ENCODE results near the gene POU6F2.

POU6F2 gene

GRCh38 chr7:39128287-39128843 is 150.7 kb downstream of the POU6F2 start:
- no peak for DNase-seq (ENCODE audit: low read depth in 2 of 2)

- DNase-seq (ENCODE audit: low read depth in 2 of 2): no peak
Measured at GRCh38 chr7:39130274-39130673, 152.6 kb downstream of the POU6F2 start.

DNA sequence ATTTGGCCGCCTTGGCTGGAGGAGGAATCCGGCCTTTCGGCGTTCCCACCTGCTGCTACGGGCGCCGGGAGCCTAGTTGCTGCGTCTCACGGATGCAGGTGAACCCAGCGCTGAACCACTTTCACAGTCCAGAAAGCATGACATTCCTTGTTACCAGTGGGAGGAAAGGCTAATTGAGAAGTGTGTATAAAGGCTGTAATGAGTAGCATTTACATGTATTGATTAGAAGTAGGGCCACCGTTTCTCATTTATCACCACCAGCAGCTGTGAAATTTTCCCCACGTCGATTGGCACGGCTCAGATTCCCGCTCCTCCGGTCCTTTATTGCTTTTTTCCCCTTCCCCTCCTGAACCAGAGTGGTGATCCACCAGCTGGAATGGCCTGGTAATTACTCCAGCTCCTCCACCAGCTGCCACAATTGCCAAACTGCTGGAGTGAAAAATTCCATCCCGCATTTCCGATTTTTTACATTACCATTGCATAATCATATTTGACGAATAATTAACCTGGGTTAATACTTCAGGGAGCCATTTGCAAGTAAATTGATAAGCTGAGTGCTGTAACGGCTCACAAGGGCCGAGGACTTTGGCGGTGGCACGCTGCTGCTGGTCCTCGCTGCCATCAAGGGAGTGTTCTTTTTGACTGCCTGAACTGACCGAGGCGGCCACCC is 153.3 kb downstream of the POU6F2 start:
- no peak for DNase-seq (ENCODE audit: low read depth in 2 of 2)

DNA sequence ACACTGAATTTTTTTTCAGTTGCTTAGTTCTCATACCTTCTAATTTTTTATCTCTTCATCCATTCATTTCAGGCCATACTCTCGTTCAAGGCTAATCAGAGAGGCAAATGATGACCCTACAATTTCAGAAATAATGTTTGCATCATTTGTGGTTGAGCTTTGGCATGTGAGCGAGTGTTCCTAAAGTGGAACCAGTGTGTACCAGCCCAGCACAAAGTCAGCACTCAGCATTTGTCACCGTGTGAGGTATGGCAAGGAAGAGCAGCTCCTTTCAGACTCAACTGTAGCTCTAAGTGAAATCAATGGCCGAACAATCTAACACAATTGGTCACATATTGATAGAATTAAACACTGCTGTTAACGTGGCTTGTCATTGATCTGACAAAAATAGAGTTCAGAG is 154.6 kb downstream of the POU6F2 start:
- no peak for DNase-seq (ENCODE audit: low read depth in 2 of 2)

GRCh38 chr7:39133088-39133487 is 155.4 kb downstream of the POU6F2 start:
- DNase-seq (ENCODE audit: low read depth in 2 of 2): no peak

DNA sequence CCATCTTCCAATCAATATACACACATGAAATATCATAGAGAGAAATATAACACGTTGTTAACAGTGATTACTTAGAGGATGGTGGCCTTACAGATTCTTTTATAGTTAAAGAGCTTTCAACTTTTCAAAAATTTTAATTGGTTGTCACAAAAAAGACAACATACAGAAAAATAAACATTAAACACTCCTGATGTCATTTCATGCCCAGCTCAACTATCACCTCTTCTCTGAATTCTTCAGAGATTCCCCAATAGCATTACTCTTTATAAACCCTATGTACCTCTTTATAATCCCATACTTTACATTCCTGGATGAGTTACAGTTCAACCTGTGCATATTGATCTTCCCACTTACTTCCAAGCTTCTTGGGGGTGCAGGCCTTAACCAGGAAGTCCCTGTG is 159.8 kb downstream of the POU6F2 start:
- DNase-seq (ENCODE audit: low read depth in 2 of 2): no peak

GRCh38 chr7:39142750-39143149 is 165.0 kb downstream of the POU6F2 start:
- no peak for DNase-seq (ENCODE audit: low read depth in 2 of 2)

DNA sequence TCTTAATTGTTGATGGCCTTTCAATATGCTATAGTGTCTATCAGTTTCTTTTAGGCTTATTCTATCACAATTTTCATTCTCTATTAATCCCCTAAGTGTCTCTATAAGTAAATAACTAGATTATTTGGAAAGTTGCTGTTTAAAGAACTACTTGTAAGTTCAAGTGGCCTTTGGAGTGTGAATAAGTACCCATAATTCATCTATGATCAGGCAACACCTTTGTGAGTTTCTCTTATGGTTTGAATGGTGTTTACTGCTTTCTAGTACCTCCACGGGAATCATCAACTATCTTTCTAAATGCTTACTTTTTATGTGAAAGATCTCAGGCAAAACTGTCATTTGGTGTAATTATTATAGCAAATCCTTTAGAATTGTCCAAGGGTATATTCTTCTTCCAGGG is 166.7 kb downstream of the POU6F2 start:
- DNase-seq (ENCODE audit: low read depth in 2 of 2): no peak

- no peak for DNase-seq (ENCODE audit: low read depth in 2 of 2)
Measured at GRCh38 chr7:39145283-39145682, 167.6 kb downstream of the POU6F2 start.

DNA sequence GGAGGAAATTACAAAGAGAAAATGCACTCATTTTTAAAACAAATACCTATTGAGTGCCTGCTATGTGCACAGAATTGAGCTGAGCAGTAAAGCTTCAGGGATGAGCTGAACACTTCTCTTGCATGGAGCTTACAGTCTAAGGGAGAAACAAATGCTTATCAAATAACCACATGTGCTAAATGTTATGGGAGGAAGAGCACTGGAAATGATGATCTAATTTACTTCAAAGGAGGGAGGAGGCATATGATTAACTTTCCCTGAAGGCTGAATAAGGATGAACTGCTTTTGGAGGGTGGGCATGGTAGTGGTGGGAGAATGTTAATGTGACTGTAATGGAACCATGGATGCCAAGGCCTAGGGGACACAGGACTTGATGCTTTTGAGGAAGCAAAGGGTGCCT is 168.2 kb downstream of the POU6F2 start:
- no peak for DNase-seq (ENCODE audit: low read depth in 2 of 2)

DNA sequence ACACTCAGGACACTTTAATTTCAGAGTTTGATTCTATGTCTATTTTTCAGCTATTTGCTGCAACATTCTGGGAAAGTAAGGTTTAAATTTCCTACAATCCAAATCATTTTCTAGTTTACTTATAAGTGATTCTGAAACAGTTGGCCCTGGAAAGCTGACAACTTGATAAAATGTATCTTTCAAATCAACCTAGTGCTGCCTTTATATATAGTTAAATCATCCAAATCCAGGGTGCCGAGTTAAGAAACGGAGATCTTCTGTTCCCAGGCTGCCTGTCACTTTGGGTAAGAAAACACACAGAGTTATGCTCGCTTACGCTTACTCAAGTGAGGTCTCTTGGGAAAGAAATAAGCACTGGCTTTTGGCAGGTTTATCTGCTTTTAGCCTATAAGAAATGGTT is 175.0 kb downstream of the POU6F2 start:
- no peak for DNase-seq (ENCODE audit: low read depth in 2 of 2)

GRCh38 chr7:39153113-39153512 is 175.4 kb downstream of the POU6F2 start:
- DNase-seq (ENCODE audit: low read depth in 2 of 2): no peak

GRCh38 chr7:39153647-39154046 is 175.9 kb downstream of the POU6F2 start:
- no peak for DNase-seq (ENCODE audit: low read depth in 2 of 2)

DNA sequence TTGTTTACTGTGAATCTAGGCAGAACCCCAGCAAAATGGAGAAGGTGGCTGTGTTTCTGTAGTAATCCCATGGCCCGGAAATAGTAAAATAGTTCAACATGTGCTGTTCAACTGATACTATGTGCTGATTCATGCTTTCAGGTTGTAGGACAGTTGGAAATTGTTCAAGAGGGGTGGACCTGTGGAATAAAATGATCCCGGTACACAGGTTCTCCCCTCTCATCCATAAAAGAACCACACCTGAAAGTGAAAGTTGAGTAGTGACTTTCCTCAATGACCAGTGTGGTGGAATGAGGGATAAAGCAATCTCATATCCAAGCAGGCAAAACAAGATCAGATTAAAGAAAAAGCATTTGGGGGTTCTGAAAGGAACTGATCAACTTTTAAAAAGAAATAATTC is 177.1 kb downstream of the POU6F2 start:
- no peak for DNase-seq (ENCODE audit: low read depth in 2 of 2)

- no peak for DNase-seq (ENCODE audit: low read depth in 2 of 2)
Measured at GRCh38 chr7:39158367-39158766, 180.7 kb downstream of the POU6F2 start.

- no peak for DNase-seq (ENCODE audit: low read depth in 2 of 2)
Measured at GRCh38 chr7:39161903-39162302, 184.2 kb downstream of the POU6F2 start.

GRCh38 chr7:39164887-39165286 is 187.2 kb downstream of the POU6F2 start:
- DNase-seq (ENCODE audit: low read depth in 2 of 2): no peak

- DNase-seq (ENCODE audit: low read depth in 2 of 2): no peak
Measured at GRCh38 chr7:39168403-39169098, 190.8 kb downstream of the POU6F2 start.

DNA sequence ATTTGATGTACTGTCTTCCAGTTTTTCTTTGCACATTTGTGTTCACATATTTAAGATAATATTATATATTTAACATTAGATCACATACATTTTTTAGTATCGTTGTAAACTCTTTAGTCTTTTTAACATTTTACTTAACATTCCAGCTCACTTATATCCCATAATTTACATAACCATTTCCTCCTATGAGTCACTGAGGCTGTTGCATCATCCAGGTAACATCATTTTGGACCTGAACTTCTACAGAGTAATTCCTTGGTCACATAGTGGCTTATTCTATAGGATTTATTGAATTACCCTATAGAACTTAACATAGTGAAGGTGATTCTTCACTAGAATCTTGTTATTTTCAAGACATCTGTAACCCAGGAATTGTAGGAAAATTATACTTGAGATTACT is 194.4 kb downstream of the POU6F2 start:
- no peak for DNase-seq (ENCODE audit: low read depth in 2 of 2)

- no peak for DNase-seq (ENCODE audit: low read depth in 2 of 2)
Measured at GRCh38 chr7:39181398-39181797, 203.7 kb downstream of the POU6F2 start.

DNA sequence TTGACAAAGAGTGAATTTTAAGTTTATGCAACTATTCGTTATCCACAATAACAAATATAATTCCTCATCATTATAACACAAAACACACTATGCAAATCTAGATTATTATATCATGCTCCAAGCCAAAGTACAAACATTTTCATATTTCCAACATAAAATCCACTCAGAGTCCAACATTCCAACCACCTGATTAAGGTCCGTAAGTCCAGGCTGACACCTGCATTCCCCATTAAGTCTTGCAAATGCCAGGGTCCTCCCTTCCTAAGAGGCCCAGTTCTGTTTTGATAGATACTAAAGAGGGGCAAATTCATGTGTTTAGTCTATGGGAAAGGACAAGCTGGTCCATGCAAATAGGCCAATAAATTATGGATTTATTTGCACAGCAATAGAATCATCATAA is 206.1 kb downstream of the POU6F2 start:
- no peak for DNase-seq (ENCODE audit: low read depth in 2 of 2)

DNA sequence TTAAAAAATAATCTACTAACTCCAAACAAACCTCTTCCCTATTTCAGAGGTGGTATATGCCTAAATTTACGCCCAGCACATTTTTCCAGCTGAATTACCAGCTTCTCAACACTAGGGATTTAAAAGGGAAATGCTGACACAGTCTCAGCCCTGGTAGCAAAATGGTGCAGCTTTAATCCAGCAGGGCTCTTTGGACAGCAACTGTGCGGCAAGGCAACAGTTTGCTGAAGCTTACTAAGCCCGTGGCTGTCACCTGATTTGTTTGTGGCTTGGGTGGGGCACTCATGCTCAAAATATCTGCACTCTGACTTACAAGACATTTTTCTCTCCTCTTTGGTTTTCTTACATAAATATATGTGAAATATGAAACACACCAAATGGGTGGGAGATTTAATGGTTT is 206.7 kb downstream of the POU6F2 start:
- DNase-seq (ENCODE audit: low read depth in 2 of 2): no peak

DNA sequence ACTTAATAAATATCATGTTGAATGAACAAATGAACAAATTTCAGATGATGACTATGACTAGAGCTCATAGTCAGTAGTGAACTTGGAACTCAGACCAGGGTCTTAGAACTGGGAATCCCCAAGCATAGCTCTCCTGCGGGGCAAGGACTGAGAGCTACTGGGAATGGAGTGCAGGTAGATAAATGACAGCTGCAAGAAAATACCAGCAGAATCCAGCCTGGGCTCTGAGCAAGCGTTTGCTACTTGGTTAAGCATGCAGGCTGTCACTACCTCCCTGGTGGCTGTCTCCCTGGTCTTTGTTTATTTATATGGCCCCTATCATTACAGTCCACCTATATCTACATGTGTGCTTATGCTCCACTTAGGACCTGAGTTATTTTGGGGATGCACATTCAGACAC is 208.4 kb downstream of the POU6F2 start:
- no peak for DNase-seq (ENCODE audit: low read depth in 2 of 2)
